HCT116 (cell line): Measurements from ENCODE around the gene HOXA2. TPM values are rescaled to one million over a fixed set of nuclear protein-coding genes. Genes with fewer than 3 reads are reported as not detected.
A peak's percentile ranks its signal among the peaks of the same experiment; 100 is the strongest.

Source experiments
- ATAC-seq: fragments of 200-7000 bp; cut with Tn5 transposase; 2 replicates; pipeline ENCODE4 v1.9.1; 2020; ENCODE audit warnings: mild to moderate bottlenecking, moderate library complexity
- BruUV-seq: library from RNA; stranded (reverse); fragments of 400-500 nt; replicated peaks from 2 replicates; lab custom pipeline; 2021; lab: Mats Ljungman, UMichigan
- CTCF ChIA-PET: fragments of 300-600 bp; sonication (Branson Sonifier 250); formaldehyde crosslinking; loops from one replicate; lab custom pipeline; 2021; ENCODE audit warnings: antibody characterized with exemption; lab: Charles Lee
- POLR2A ChIA-PET: fragments of 300-600, 350-600 bp; sonication (Branson Sonifier 250); formaldehyde crosslinking; loops from one replicate; lab custom pipeline; 2021; ENCODE audit warnings: antibody characterized with exemption; lab: Charles Lee
- RAD21 ChIA-PET, 2 experiments: fragments of 300-600 bp; sonication (Branson Sonifier 250); formaldehyde crosslinking; loops; one replicate each; lab custom pipeline; 2023; ENCODE audit warnings: low total read pairs in 2 of 2; ENCODE audit not compliant: uncharacterized antibody in 2 of 2, unreplicated experiment in 2 of 2, low non-redundant PET in 1 of 2; lab: Charles Lee
- DNase-seq: peaks from one replicate; pipeline ENCODE4 v3.0.0-alpha.2; 2010; ENCODE audit warnings: low read depth, low spot score
- H2AFZ ChIP-seq: fragments of 200-600 bp; shearing (Covaris generic), sonication (generic); 2 replicates; pipeline ENCODE4 v1.6.1; 2017; ENCODE audit warnings: low read depth, mixed run types, mixed read lengths, antibody characterized with exemption, low read length; ENCODE audit not compliant: poor library complexity, severe bottlenecking
- H3K27ac ChIP-seq: 2 replicates; pipeline ENCODE4 v1.5.1; 2012; ENCODE audit warnings: low read depth, low read length
- H3K27me3 ChIP-seq: fragments of 200-600 bp; sonication (generic); 2 replicates; pipeline ENCODE4 v1.6.1; 2016; ENCODE audit warnings: mixed run types, low read length, mixed read lengths; ENCODE audit not compliant: insufficient read depth
- H3K36me3 ChIP-seq, 2 experiments: fragments of 200-500 bp in 1 of 2; fragments of 200-600 bp in 1 of 2; sonication (Bioruptor generic) in 1 of 2; sonication (generic) in 1 of 2; 2 replicates each; pipeline versions ENCODE4 v1.5.1 to v1.6.1; 2014 to 2016; ENCODE audit warnings: low read length in 2 of 2, inconsistent platforms in 1 of 2, mixed read lengths in 1 of 2, mixed run types in 1 of 2; ENCODE audit not compliant: insufficient read depth in 2 of 2, control insufficient read depth in 1 of 2
- H3K4me1 ChIP-seq, 2 experiments: fragments of 200-600 bp in 1 of 2; sonication (generic) in 1 of 2; 2 replicates each; pipeline versions ENCODE4 v1.5.1 to v1.6.1; 2012 to 2017; ENCODE audit warnings: low read length in 2 of 2, inconsistent platforms in 1 of 2, mild to moderate bottlenecking in 1 of 2, mixed read lengths in 1 of 2, mixed run types in 1 of 2, moderate library complexity in 1 of 2; ENCODE audit not compliant: insufficient read depth in 2 of 2, control insufficient read depth in 1 of 2
- H3K4me2 ChIP-seq: fragments of 200-600 bp; sonication (generic); 2 replicates; pipeline ENCODE4 v1.6.1; 2017; ENCODE audit warnings: mixed run types, low read length, mixed read lengths
- H3K4me3 ChIP-seq, 2 experiments: fragments of 200-600 bp in 1 of 2; sonication (generic) in 1 of 2; replicated peaks in 1 of 2; 2 replicates each; pipeline ENCODE4 v1.5.1; 2011 to 2016; ENCODE audit warnings: low read length in 2 of 2, control low read depth in 1 of 2, low read depth in 1 of 2, mild to moderate bottlenecking in 1 of 2, mixed read lengths in 1 of 2, mixed run types in 1 of 2
- H3K79me2 ChIP-seq: fragments of 200-600 bp; sonication (generic); 2 replicates; pipeline ENCODE4 v1.6.1; 2017; ENCODE audit warnings: mild to moderate bottlenecking, mixed run types, low read length, moderate library complexity, mixed read lengths; ENCODE audit not compliant: insufficient read depth
- H3K9ac ChIP-seq: fragments of 200-600 bp; sonication (generic); 2 replicates; pipeline ENCODE4 v1.6.1; 2016; ENCODE audit warnings: low read length, mixed read lengths
- H3K9me2 ChIP-seq: fragments of 200-600 bp; sonication (generic), shearing (Covaris generic); 2 replicates; pipeline ENCODE4 v1.6.1; 2017; ENCODE audit warnings: mixed run types, mild to moderate bottlenecking, moderate library complexity; ENCODE audit not compliant: insufficient read depth
- H3K9me3 ChIP-seq, 2 experiments: fragments of 200-500 bp in 1 of 2; fragments of 200-600 bp in 1 of 2; sonication (Bioruptor generic) in 1 of 2; sonication (generic) in 1 of 2; 2 replicates each; pipeline ENCODE4 v1.6.1; 2014 to 2017; ENCODE audit warnings: low read length in 2 of 2, mixed read lengths in 2 of 2, inconsistent platforms in 1 of 2, low read depth in 1 of 2, mild to moderate bottlenecking in 1 of 2, mixed run types in 1 of 2, moderate library complexity in 1 of 2; ENCODE audit not compliant: control insufficient read depth in 1 of 2, insufficient read depth in 1 of 2
- H4K20me1 ChIP-seq: fragments of 200-600 bp; sonication (generic), shearing (Covaris generic); 2 replicates; pipeline ENCODE4 v1.6.1; 2017; ENCODE audit warnings: mixed run types, mild to moderate bottlenecking, moderate library complexity; ENCODE audit not compliant: insufficient read depth
- ATF3 ChIP-seq: IDR thresholded peaks from 2 replicates; pipeline ENCODE4 v1.6.1; 2012
- CBX3 ChIP-seq: IDR thresholded peaks from 2 replicates; pipeline ENCODE4 v1.6.1; 2012; ENCODE audit warnings: low read depth
- EZH2phosphoT487 ChIP-seq: fragments of 200-600 bp; IDR thresholded peaks from 2 replicates; pipeline ENCODE4 v1.6.1; 2018; ENCODE audit warnings: antibody characterized with exemption, borderline replicate concordance
- MAX ChIP-seq: IDR thresholded peaks from 2 replicates; pipeline ENCODE4 v1.6.1; 2012
- RAD21 ChIP-seq: IDR thresholded peaks from 2 replicates; pipeline ENCODE4 v1.6.1; 2012; ENCODE audit warnings: low read depth, mild to moderate bottlenecking
- REST ChIP-seq: IDR thresholded peaks from 2 replicates; pipeline ENCODE4 v1.6.1; 2012; ENCODE audit warnings: low read depth
- ZBTB33 ChIP-seq: IDR thresholded peaks from 2 replicates; pipeline ENCODE4 v1.6.1; 2011; ENCODE audit warnings: mild to moderate bottlenecking, low read length, moderate library complexity; ENCODE audit not compliant: insufficient replicate concordance; ENCODE audit errors: extremely low read depth
- intact Hi-C: fragments of 100-400 bp; cut with micrococcal nuclease; formaldehyde crosslinking; loops from 2 replicates; pipeline ENCODE4 v1.10.0; 2022
- total RNA-seq: library from RNA; stranded (reverse); gene quantifications from one replicate; pipeline ENCODE4 v1.2.1, GENCODE V29; 2021; ENCODE audit not compliant: unreplicated experiment

The HOXA2 gene
- total RNA-seq, 1 experiment from 2014 or later, result 0.57 TPM

- H3K27ac ChIP-seq, result no peak overlapping the region
- BruUV-seq, result no TSS peak
- no peaks in the 10 kb centered on the region for H3K27me3 ChIP-seq
- RAD21 ChIA-PET, result no interaction called here
- no peak overlapping the region for H3K9ac ChIP-seq
- H3K79me2 ChIP-seq, result no peaks in the 10 kb centered on the region
- no peak overlapping the region for H3K4me3 ChIP-seq
- H3K4me2 ChIP-seq, result peak overlapping the region; percentile 39; the same call in 1 of the 2 replicates
- peak; percentile 82 for ATAC-seq
- CTCF ChIA-PET, result no interaction called here
- no peak for DNase-seq
- TF ChIP-seq ATF3, result no peak
- TF ChIP-seq MAX, result no peak
- no peak for TF ChIP-seq RAD21
- TF ChIP-seq CBX3, result no peak
- no peak for TF ChIP-seq EZH2phosphoT487
- TF ChIP-seq ZBTB33, result no peak
- TF ChIP-seq REST, result no peak
- H3K4me1 ChIP-seq, result peaks cover 7 to 10% of the 10 kb centered on the region in 2 experiments; a peak in 3 of 4 replicates
- H3K9me3 ChIP-seq, result no peaks in the 10 kb centered on the region
- no peaks in the 10 kb centered on the region for H3K36me3 ChIP-seq
- intact Hi-C loops, result no loop called here
- POLR2A ChIA-PET, result no interaction called here
- H2AFZ ChIP-seq, result peak overlapping the region; percentile 91
- no peaks in the 10 kb centered on the region for H3K9me2 ChIP-seq
- no peaks in the 10 kb centered on the region for H4K20me1 ChIP-seq
Observed at GRCh38 chr7:27053153-27053552, 49.3 kb downstream of the HOXA2 start.
